WTC11 (cell line): ENCODE data around the gene COL20A1.

Experiments
- STAT6 ChIP-seq: sonication (generic); formaldehyde crosslinking; conservative IDR thresholded peaks from 2 replicates; pipeline ENCODE4 v1.8.1; 2023; ENCODE audit warnings: mild to moderate bottlenecking, low read depth, missing genetic modification reagents, moderate library complexity
- USF2 ChIP-seq: sonication (generic); formaldehyde crosslinking; IDR thresholded peaks from 2 replicates; pipeline ENCODE4 v1.8.1; 2023; ENCODE audit warnings: mild to moderate bottlenecking, missing genetic modification reagents, moderate library complexity
- ZNF232 ChIP-seq: sonication (generic); formaldehyde crosslinking; IDR thresholded peaks from 2 replicates; pipeline ENCODE4 v1.8.0; 2022; ENCODE audit warnings: mild to moderate bottlenecking, missing genetic modification reagents

DNA sequence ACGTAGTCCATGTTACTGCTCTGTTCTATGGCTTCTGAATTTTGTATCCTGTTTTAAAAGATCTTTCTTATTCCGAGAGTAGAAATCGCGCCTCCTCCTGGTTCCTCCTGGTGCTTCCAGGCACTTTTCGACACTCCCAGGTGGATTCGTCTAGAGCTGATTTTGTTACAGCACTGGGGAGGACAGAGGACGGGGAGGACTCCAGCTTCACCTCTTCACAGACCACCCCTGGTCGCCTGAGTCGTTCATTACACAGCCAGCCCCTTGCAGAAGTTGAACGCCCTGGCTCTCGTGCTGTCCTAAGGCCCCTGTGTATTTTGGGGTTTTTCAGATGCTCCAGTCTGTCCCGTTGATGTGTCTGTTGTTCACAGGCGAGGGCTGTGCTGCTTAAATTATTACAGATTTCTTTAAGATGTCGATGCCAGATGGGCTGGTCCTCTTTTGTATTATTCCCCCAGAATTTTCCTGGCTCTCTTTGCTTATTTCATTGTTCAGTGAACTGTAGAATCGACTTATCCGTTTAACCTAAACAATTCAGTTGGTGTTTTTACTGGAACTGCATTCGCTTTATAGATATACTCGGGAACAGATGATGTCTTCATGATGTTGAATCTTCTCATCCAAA, 30.5 kb downstream of the COL20A1 start:
- TF ChIP-seq ZNF232 (no peak), STAT6 (CRISPR knock-in tag) (no peak), USF2 (no peak)
